Smooth muscle cell (in vitro differentiated cells): Measurements from ENCODE around the gene TMEM201. TPM values are rescaled to one million over a fixed set of nuclear protein-coding genes. Genes with fewer than 3 reads are reported as not detected.

Experiments used
- DNase-seq: peaks from one replicate; lab custom pipeline; 2025; ENCODE audit not compliant: unreplicated experiment; lab: John Stamatoyannopoulos, UW
- H2AFZ ChIP-seq: fragments of 200-600 bp; sonication (generic); 2 replicates; pipeline ENCODE4 v1.6.0; 2016; ENCODE audit warnings: antibody characterized with exemption, low read depth, mild to moderate bottlenecking
- H3F3A ChIP-seq: fragments of 200-600 bp; sonication (generic); 2 replicates; pipeline ENCODE4 v1.6.0; 2017; ENCODE audit warnings: antibody characterized with exemption, low read depth
- H3K27ac ChIP-seq: fragments of 200-600 bp; sonication (generic); 2 replicates; pipeline ENCODE4 v1.5.1; 2016; ENCODE audit warnings: low read depth, mild to moderate bottlenecking
- H3K27me3 ChIP-seq: fragments of 200-600 bp; sonication (generic); 2 replicates; pipeline ENCODE4 v1.6.1; 2016; ENCODE audit warnings: low read depth, mild to moderate bottlenecking
- H3K36me3 ChIP-seq: fragments of 200-600 bp; sonication (generic); 2 replicates; pipeline ENCODE4 v1.5.1; 2016; ENCODE audit warnings: low read depth
- H3K4me1 ChIP-seq: fragments of 200-600 bp; sonication (generic); 2 replicates; pipeline ENCODE4 v1.5.1; 2016; ENCODE audit warnings: low read depth
- H3K4me2 ChIP-seq: fragments of 200-600 bp; sonication (generic); 2 replicates; pipeline ENCODE4 v1.6.0; 2016; ENCODE audit warnings: mild to moderate bottlenecking
- H3K4me3 ChIP-seq: fragments of 200-600 bp; sonication (generic); 2 replicates; pipeline ENCODE4 v1.5.1; 2016; ENCODE audit warnings: mild to moderate bottlenecking
- H3K79me2 ChIP-seq: fragments of 200-600 bp; sonication (generic); 2 replicates; pipeline ENCODE4 v1.6.0; 2016; ENCODE audit warnings: low read depth, mild to moderate bottlenecking
- H3K9ac ChIP-seq: fragments of 200-600 bp; sonication (generic); 2 replicates; pipeline ENCODE4 v1.6.0; 2016; ENCODE audit warnings: low read depth
- H3K9me3 ChIP-seq: fragments of 200-600 bp; sonication (generic); replicated peaks from 2 replicates; pipeline ENCODE4 v1.5.1; 2016; ENCODE audit warnings: low read depth
- H4K20me1 ChIP-seq: fragments of 200-600 bp; sonication (generic); 2 replicates; pipeline ENCODE4 v1.6.0; 2016; ENCODE audit warnings: low read depth
- CTCF ChIP-seq: fragments of 200-600 bp; sonication (generic); IDR thresholded peaks from 2 replicates; pipeline ENCODE4 v1.5.1; 2017; ENCODE audit warnings: borderline replicate concordance, mild to moderate bottlenecking, antibody characterized with exemption; ENCODE audit not compliant: insufficient read depth, poor library complexity, severe bottlenecking
- WGBS: methylation state at CpG from one replicate; pipeline ENCODE4 v1.1.7; 2016; ENCODE audit warnings: low lambda C conversion rate; 5-methylcytosine and 5-hydroxymethylcytosine counted together
- polyA plus RNA-seq: library from polyadenylated mRNA; unstranded; fragments of >200 nt; fragmentation: Nextera tagmentation; extraction: Ambion mirVana; gene quantifications from 2 replicates; pipeline ENCODE4 v1.2.1, GENCODE V29; 2016
- total RNA-seq: library from RNA; depleted of rRNA; stranded (reverse); fragments of >200 nt; gene quantifications from 2 replicates; pipeline ENCODE4 v1.2.3, GENCODE V29; 2014

The TMEM201 gene
- total and polyA plus RNA-seq, 2 experiments from 2014 or later: 2.4 to 8.8 TPM

GRCh38 chr1:9603307-9603706, 14.6 kb downstream of the TMEM201 start:
- H3K4me3 ChIP-seq: no peak overlapping the region
- 99% methylated on average over 14 of the region's 14 CpGs for WGBS
- H3K27me3 ChIP-seq: no peaks in the 10 kb centered on the region
- H3K79me2 ChIP-seq: no peaks in the 10 kb centered on the region
- no peak for DNase-seq
- H2AFZ ChIP-seq: no peak overlapping the region
- no peaks in the 10 kb centered on the region for H3K4me1 ChIP-seq
- no peak for TF ChIP-seq CTCF
- no peaks in the 10 kb centered on the region for H3K36me3 ChIP-seq
- H3K9me3 ChIP-seq: no peaks in the 10 kb centered on the region
- no peak overlapping the region for H3K9ac ChIP-seq
- no peaks in the 10 kb centered on the region for H4K20me1 ChIP-seq
- H3K27ac ChIP-seq: no peak overlapping the region
- no peaks in the 10 kb centered on the region for H3F3A ChIP-seq
- no peak overlapping the region for H3K4me2 ChIP-seq

GRCh38 chr1:9603766-9604753, 15.3 kb downstream of the TMEM201 start:
- Histone ChIP-seq H4K20me1 (no peaks in the 10 kb centered on the region), H3K27me3 (no peaks in the 10 kb centered on the region), H3K4me1 (no peaks in the 10 kb centered on the region), H3K27ac (no peak overlapping the region), H3F3A (no peaks in the 10 kb centered on the region), H3K4me2 (no peak overlapping the region), H3K36me3 (no peaks in the 10 kb centered on the region), H2AFZ (no peak overlapping the region), H3K9ac (no peak overlapping the region), H3K4me3 (no peak overlapping the region), H3K9me3 (no peaks in the 10 kb centered on the region), H3K79me2 (no peaks in the 10 kb centered on the region)
- DNase-seq: no peak
- 95% methylated on average over 42 of the region's 42 CpGs for WGBS
- no peak for TF ChIP-seq CTCF

- WGBS: 96% methylated on average over 14 of the region's 15 CpGs
- Histone ChIP-seq H3K79me2 (no peaks in the 10 kb centered on the region), H3K27me3 (no peaks in the 10 kb centered on the region), H4K20me1 (no peaks in the 10 kb centered on the region), H3K4me3 (no peak overlapping the region), H3F3A (no peaks in the 10 kb centered on the region), H3K9me3 (no peaks in the 10 kb centered on the region), H3K36me3 (no peaks in the 10 kb centered on the region), H3K9ac (no peak overlapping the region), H3K27ac (no peak overlapping the region), H3K4me1 (no peaks in the 10 kb centered on the region), H3K4me2 (no peak overlapping the region), H2AFZ (no peak overlapping the region)
- TF ChIP-seq CTCF: no peak
- DNase-seq: no peak
These were observed 16.1 kb downstream of the TMEM201 start for GRCh38 chr1:9604836-9605235.
